Measurements from ENCODE around the gene SSRP1.
A peak's percentile ranks its signal among the peaks of the same experiment; 100 is the strongest.

Gene SSRP1

GRCh38 chr11:57335023-57335342 is 709 bp downstream of the SSRP1 start:
- no peak for DNase-seq

DNA sequence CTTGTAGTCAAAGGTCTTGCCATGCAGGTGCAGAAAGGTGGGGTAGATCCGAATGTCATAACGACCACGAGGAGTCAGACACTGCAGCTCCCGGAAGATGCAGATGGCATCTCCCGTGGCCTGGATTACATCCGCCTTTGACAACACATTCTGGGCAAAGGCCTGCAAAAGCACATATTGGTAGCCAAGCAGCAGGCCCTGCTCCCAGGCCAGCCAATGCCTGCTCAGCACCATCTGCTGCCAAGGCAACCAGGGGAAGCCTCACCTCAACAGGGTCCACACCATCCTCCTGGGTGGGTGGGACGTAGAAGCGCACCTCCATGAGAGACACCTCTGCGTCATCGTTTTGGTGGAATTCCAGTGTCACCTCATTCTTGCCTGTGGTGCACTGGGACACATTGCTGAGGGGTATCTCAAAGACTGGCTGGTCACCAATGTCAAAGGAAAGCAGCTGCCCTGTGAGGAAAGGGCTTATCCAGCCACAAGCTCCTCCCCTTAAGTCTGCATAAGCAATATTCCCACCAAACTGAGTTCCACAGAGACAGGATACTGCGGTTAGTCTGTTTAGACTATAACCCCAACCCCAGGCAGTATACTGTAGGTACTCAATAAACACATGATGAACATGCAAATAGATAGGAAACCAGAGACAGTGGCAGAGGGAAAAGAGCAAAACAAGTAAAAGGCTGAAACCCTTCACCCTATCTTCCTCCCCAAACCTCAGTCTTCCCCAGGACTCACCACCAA is 2.8 kb downstream of the SSRP1 start:
- no peak for DNase-seq

GRCh38 chr11:57331720-57332119 is 4.0 kb downstream of the SSRP1 start:
- no peak for DNase-seq

DNA sequence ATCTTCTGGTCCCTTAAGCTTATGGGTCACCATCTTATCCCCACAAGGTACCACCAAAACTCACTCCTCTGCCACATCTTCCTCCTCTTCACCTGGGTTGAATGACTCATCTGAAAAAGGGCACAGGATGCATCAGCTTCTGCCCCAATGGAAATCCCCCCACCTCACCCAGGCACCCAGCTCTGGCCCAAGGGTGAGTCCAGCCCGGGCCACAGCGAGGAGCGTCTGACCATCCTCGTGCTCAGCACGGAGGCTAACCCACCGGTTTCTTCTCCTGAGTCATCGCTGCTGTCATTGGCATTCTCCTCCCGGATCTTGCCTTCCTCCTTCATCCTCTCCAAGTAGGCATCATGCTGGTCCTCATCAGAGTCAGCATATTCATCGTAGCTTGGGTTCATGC is 5.7 kb downstream of the SSRP1 start:
- DNase-seq, result no peak

GRCh38 chr11:57327721-57328120 is 8.0 kb downstream of the SSRP1 start:
- DNase-seq, result no peak

GRCh38 chr11:57325735-57326048 is 10.0 kb downstream of the SSRP1 start:
- peak; percentile 66 for DNase-seq

DNA sequence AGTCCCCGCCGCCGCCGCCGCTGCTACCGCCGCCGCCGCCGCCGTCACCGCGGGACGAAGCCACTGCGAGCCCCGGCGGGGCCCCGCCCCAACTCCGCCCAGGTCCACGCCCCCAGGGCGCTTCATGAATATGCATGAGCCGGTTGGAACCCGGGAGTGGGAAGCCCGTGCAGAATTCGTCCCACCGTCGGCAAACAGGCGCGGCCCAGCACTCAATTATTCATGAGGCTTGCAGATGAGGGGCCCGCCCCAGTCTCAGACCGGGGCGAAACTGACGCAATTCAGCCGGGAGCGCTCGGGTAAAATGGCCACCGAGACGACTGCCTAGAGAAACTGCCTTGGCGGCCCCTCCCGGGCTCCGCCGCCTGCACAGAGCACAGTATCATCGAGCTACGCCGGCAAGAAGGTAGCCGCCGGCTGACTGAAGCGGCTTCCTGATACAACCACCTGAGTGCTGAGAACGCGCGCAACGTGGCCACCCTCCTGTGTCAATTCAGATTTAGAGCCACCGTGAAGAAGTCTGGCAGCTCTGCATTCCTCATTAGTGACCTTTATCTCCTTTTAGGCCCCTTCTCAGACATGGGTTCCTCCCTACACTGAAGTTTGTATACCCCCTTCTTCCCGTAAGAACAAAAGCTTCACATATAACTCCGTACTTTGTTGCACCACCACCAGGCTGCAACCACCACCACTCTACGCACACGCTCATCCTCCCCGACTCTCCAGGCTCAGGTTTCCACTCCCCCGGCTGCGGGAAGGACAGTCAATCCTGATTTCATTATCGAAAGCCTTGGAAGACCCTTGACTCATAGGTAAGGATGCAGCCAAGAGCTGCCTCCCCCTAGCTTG is 10.6 kb downstream of the SSRP1 start, which contains the start of gene TNKS1BP1:
Gene TNKS1BP1, minus strand, starts transcription at position 67 of the 849 bp plus-strand sequence. CDS start 3,067 bp downstream, outside the sequence.
- peak; percentile 92 for DNase-seq

DNA sequence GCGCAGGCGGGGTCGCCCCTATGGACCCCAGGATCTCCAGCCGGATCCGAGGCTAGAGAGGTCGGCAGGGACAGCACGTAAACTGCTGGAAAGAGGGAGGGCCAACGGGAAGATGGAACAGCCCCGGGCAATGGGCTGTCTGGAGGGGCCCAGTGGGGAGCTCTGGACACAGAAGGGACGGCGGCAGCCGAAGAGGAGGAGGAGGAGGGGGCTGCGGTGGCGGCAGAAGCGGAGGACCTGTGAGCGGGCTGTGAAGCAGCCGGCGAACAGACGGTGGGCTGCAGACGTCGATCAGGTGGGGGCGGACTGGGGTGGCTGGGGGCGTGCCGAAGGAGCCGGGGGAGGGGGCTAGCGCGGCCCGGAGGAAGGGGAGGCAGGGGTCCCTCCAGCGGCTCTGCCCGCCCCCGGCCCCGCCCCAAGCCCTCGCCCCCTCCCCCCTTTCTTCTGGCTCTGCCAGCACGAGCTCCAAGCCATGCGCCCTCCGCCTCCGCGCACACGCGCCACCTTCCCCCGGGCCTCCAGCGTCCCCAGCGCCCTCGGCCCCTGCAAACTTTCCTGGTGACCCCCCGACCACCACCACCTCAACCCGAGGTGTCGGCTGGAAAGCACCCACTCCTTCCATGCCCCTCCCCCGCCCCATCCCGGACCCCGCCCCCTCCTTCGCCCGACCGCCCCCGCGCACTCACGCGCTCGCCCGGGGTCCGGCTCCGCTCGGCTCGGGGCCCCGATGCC is 11.4 kb downstream of the SSRP1 start:
- peak; percentile 37 for DNase-seq

DNA sequence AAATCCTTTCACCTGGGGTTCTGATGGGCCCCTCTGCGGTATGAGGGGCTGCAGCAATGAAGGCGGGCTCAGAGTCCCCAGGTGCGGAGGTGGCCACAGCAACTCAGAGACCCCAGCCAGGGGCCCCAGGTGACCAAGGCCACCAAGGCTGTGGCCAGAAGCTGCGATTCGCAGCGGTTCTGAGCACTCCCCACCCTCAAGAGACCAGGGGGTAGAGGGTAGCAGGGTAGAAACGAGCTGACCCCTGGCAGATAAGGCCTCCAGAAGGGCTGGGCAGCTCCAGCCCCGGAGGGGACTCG is 11.9 kb downstream of the SSRP1 start:
- no peak for DNase-seq

DNA sequence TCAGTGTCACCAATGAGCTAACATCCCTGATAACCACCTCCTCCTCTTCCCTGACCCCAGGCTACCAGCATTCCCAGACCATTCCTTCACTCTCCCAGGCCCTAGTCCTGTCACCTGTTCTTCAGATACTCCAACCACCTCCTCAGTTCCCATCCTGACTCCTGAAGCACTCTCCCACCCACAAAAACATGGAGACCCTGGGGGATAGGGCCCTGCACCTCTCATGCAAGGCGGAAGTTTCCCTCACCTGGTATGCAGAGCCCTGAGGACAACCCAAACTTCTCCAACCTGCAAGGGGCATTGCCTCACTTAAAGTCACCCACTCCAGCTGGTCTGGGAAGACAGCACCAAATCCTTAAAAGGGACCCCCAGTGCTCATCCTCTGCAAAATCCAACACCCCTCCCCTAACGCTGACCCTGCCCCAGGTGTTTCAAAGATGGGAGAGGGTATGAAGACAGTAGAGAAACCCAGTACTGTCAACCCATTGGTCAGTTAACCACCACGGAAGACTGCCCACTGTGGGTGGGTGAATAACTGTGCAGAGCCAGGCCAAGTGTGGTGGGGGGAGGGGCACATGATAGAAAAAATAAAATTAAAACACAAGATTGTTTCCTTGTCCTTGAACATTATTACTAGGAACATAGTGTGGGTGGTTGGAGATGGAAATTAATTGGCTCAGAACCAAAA is 12.4 kb downstream of the SSRP1 start:
- DNase-seq, result peak; percentile 3

GRCh38 chr11:57322256-57323166 is 13.2 kb downstream of the SSRP1 start:
- DNase-seq, result peak; percentile 85

- DNase-seq, result peak; percentile 30
Observed at GRCh38 chr11:57321388-57322255, 14.1 kb downstream of the SSRP1 start.

DNA sequence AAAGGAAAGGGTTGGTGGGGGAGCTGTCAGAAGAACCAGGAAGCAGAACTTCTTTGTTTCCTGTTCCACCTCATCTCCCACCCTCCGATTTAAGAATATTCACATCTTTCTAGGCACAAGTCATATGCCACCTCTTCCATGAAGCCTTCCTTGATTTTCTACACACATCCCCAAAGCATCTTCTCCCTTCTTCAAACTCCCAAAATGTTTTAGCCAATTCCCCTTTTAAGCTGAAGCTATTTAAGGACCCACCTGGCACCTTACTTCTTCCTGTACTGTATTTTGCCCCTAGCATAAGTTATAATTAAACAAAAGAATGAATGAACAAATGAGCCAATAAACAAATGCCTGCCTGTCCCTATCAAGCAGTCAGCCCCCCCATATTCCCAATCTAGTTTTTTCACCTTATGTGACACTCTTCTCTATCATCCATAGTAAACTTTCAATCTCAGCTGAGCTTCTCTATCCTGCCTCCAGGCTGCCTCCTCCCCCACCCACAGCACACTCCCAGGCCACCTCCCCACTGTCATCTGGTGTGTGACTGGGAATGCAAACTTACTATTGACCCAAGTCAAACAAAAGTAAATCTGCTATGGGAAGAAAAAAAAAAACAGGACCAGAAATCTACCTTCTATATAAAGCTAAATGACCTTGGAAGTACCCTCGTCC is 14.8 kb downstream of the SSRP1 start:
- DNase-seq, result peak; percentile 13

- DNase-seq, result no peak
Observed at GRCh38 chr11:57320067-57320718, 15.5 kb downstream of the SSRP1 start.

- DNase-seq, result no peak
Observed at GRCh38 chr11:57318178-57318577, 17.5 kb downstream of the SSRP1 start.

- peak; percentile 12 for DNase-seq
Observed at GRCh38 chr11:57316017-57316416, 19.7 kb downstream of the SSRP1 start.

- DNase-seq, result peak; percentile 25
Observed at GRCh38 chr11:57315491-57315890, 20.2 kb downstream of the SSRP1 start.

- no peak for DNase-seq
Observed at GRCh38 chr11:57314221-57314973, 21.3 kb downstream of the SSRP1 start.

- DNase-seq, result no peak
Observed at GRCh38 chr11:57313788-57314135, 21.9 kb downstream of the SSRP1 start.

Data from DMS53 (cell line).